Neural cell (in vitro differentiated cells): Measurements from ENCODE around the gene UNKL. TPM values are rescaled to one million over a fixed set of nuclear protein-coding genes. Genes with fewer than 3 reads are reported as not detected.

Experiments used
- H2AFZ ChIP-seq: fragments of 200-600, 300-800 bp; sonication (generic), shearing (Covaris generic); 2 replicates; pipeline ENCODE4 v1.6.0; 2014; ENCODE audit warnings: low read depth, mild to moderate bottlenecking, antibody characterized with exemption, low read length, moderate library complexity
- H3F3A ChIP-seq: fragments of 200-600 bp; shearing (Covaris generic); 2 replicates; pipeline ENCODE4 v1.6.1; 2016; ENCODE audit warnings: mild to moderate bottlenecking, moderate library complexity, mixed read lengths, antibody characterized with exemption, low read length; ENCODE audit not compliant: insufficient read depth, poor library complexity, severe bottlenecking
- H3K27ac ChIP-seq: fragments of 200-600, 300-800 bp; sonication (generic), shearing (Covaris generic); 2 replicates; pipeline ENCODE4 v1.5.1; 2014; ENCODE audit warnings: mild to moderate bottlenecking, low read length, moderate library complexity
- H3K27me3 ChIP-seq: fragments of 300-800, 200-600 bp; sonication (generic), shearing (Covaris generic); 2 replicates; pipeline ENCODE4 v1.6.0; 2014; ENCODE audit warnings: mild to moderate bottlenecking, low read depth, low read length, moderate library complexity; ENCODE audit not compliant: insufficient read depth
- H3K36me3 ChIP-seq: fragments of 300-800, 200-600 bp; sonication (generic), shearing (Covaris generic); 2 replicates; pipeline ENCODE4 v1.5.1; 2014; ENCODE audit warnings: mild to moderate bottlenecking, antibody characterized with exemption, low read length, moderate library complexity; ENCODE audit not compliant: insufficient read depth
- H3K4me2 ChIP-seq: fragments of 300-800, 200-600 bp; sonication (generic), shearing (Covaris generic); 2 replicates; pipeline ENCODE4 v1.6.0; 2014; ENCODE audit warnings: mild to moderate bottlenecking, low read length
- H3K4me3 ChIP-seq: fragments of 300-800, 200-600 bp; sonication (generic), shearing (Covaris generic); 2 replicates; pipeline ENCODE4 v1.5.1; 2014; ENCODE audit warnings: mild to moderate bottlenecking, low read length, moderate library complexity
- H3K79me2 ChIP-seq: fragments of 200-600 bp; shearing (Covaris generic); replicated peaks from 2 replicates; pipeline ENCODE4 v1.6.0; 2014; ENCODE audit warnings: mild to moderate bottlenecking, low read length, moderate library complexity; ENCODE audit not compliant: insufficient read depth
- H3K9ac ChIP-seq: fragments of 300-800, 200-600 bp; sonication (generic), shearing (Covaris generic); 2 replicates; pipeline ENCODE4 v1.6.1; 2016; ENCODE audit warnings: mild to moderate bottlenecking, low read length, mixed read lengths
- H3K9me2 ChIP-seq: fragments of 200-600 bp; shearing (Covaris generic); 2 replicates; pipeline ENCODE4 v1.6.1; 2016; ENCODE audit warnings: mild to moderate bottlenecking, low read length, mixed read lengths; ENCODE audit not compliant: insufficient read depth
- H3K9me3 ChIP-seq: fragments of 200-600, 300-800 bp; sonication (generic), shearing (Covaris generic); 2 replicates; pipeline ENCODE4 v1.6.1; 2016; ENCODE audit warnings: mild to moderate bottlenecking, mixed run types, low read length, moderate library complexity, mixed read lengths
- H4K20me1 ChIP-seq: fragments of 200-600 bp; shearing (Covaris generic); 2 replicates; pipeline ENCODE4 v1.6.1; 2016; ENCODE audit warnings: mild to moderate bottlenecking, mixed run types; ENCODE audit not compliant: insufficient read depth
- CTCF ChIP-seq: fragments of 450-650 bp; IDR thresholded peaks from 2 replicates; pipeline ENCODE4 v1.5.1; 2014; ENCODE audit warnings: antibody characterized with exemption, mild to moderate bottlenecking, moderate library complexity; ENCODE audit not compliant: poor library complexity, severe bottlenecking
- EP300 ChIP-seq: fragments of 450-650 bp; conservative IDR thresholded peaks from 2 replicates; pipeline ENCODE4 v1.6.1; 2014; ENCODE audit warnings: antibody characterized with exemption, mild to moderate bottlenecking, moderate library complexity; ENCODE audit not compliant: poor library complexity, severe bottlenecking
- EZH2 ChIP-seq: fragments of 200-600, 300-800 bp; shearing (Covaris generic), sonication (generic); IDR thresholded peaks from 2 replicates; pipeline ENCODE4 v1.6.1; 2014; ENCODE audit warnings: antibody characterized with exemption, low read length, borderline replicate concordance, mild to moderate bottlenecking; ENCODE audit not compliant: insufficient read depth, poor library complexity, severe bottlenecking
- MXI1 ChIP-seq: fragments of 450-650 bp; conservative IDR thresholded peaks from 2 replicates; pipeline ENCODE4 v1.6.1; 2014; ENCODE audit warnings: antibody characterized with exemption, mild to moderate bottlenecking; ENCODE audit not compliant: poor library complexity, severe bottlenecking
- POLR2AphosphoS5 ChIP-seq: IDR thresholded peaks from 2 replicates; pipeline ENCODE4 v1.6.1; 2012
- RAD21 ChIP-seq: fragments of 450-650 bp; conservative IDR thresholded peaks from 2 replicates; pipeline ENCODE4 v1.6.1; 2014; ENCODE audit warnings: antibody characterized with exemption, mild to moderate bottlenecking, moderate library complexity
- REST ChIP-seq: IDR thresholded peaks from 2 replicates; pipeline ENCODE4 v1.6.1; 2012; ENCODE audit warnings: borderline replicate concordance
- SMC3 ChIP-seq: fragments of 450-650 bp; conservative IDR thresholded peaks from 2 replicates; pipeline ENCODE4 v1.6.1; 2014; ENCODE audit warnings: antibody characterized with exemption, mild to moderate bottlenecking, moderate library complexity; ENCODE audit not compliant: poor library complexity
- TAF1 ChIP-seq: IDR thresholded peaks from 2 replicates; pipeline ENCODE4 v1.6.1; 2012; ENCODE audit warnings: low read depth
- polyA plus RNA-seq: library from polyadenylated mRNA; depleted of rRNA; stranded (reverse); fragments of >200 nt; gene quantifications from 2 replicates; pipeline ENCODE4 v1.2.3, GENCODE V29; 2014

UNKL gene
- polyA plus RNA-seq, 1 donor from 2014 or later = 11.9 TPM

GRCh38 chr16:1407753-1408152, 6.8 kb downstream of the UNKL start:
- H4K20me1 ChIP-seq = no peaks in the 10 kb centered on the region
- H3K27me3 ChIP-seq = no peaks in the 10 kb centered on the region
- H3K9ac ChIP-seq = peak overlapping the region; percentile 91
- H3K9me2 ChIP-seq = no peaks in the 10 kb centered on the region
- no peaks in the 10 kb centered on the region for H3F3A ChIP-seq
- no peaks in the 10 kb centered on the region for H3K9me3 ChIP-seq
- peak overlapping the region; percentile 41 for H3K4me2 ChIP-seq
- H3K79me2 ChIP-seq = peaks cover 20% of the 10 kb centered on the region
- no peaks in the 10 kb centered on the region for H3K36me3 ChIP-seq
- H3K27ac ChIP-seq = peak overlapping the region; percentile 87
- TF ChIP-seq TAF1 (no peak), POLR2AphosphoS5 (no peak), RAD21 (no peak), CTCF (no peak), MXI1 (no peak), EZH2 (no peak), REST (no peak), EP300 (no peak), SMC3 (no peak)
- peak overlapping the region; percentile 42 for H2AFZ ChIP-seq
- H3K4me3 ChIP-seq = peak overlapping the region; percentile 84

- H3K9me3 ChIP-seq = no peaks in the 10 kb centered on the region
- no peaks in the 10 kb centered on the region for H3K9me2 ChIP-seq
- H3K79me2 ChIP-seq = peaks cover 17% of the 10 kb centered on the region
- no peak overlapping the region for H3K4me3 ChIP-seq
- no peak overlapping the region for H2AFZ ChIP-seq
- no peak overlapping the region for H3K27ac ChIP-seq
- H3K27me3 ChIP-seq = no peaks in the 10 kb centered on the region
- no peaks in the 10 kb centered on the region for H4K20me1 ChIP-seq
- H3K4me2 ChIP-seq = no peak overlapping the region
- no peaks in the 10 kb centered on the region for H3F3A ChIP-seq
- H3K9ac ChIP-seq = no peak overlapping the region
- no peaks in the 10 kb centered on the region for H3K36me3 ChIP-seq
- TF ChIP-seq RAD21 (no peak), CTCF (no peak), REST (no peak), EZH2 (no peak), SMC3 (no peak)
Observed at GRCh38 chr16:1403733-1404132, 10.8 kb downstream of the UNKL start.
